HEK293 (cell line): Measurements from ENCODE around the gene SMARCD1.

Source experiments
- BCL11B ChIP-seq: fragments of 450-650 bp; formaldehyde crosslinking; IDR thresholded peaks from 2 replicates; pipeline ENCODE4 v1.5.1; 2016; ENCODE audit warnings: low read depth, missing biosample characterization, missing genetic modification characterization
- CTCF ChIP-seq: fragments of 450-650 bp; formaldehyde crosslinking; IDR thresholded peaks from 2 replicates; pipeline ENCODE4 v1.5.1; 2016; ENCODE audit warnings: missing biosample characterization, missing genetic modification characterization
- ELK4 ChIP-seq: IDR thresholded peaks from 2 replicates; pipeline ENCODE4 v1.6.1; 2011; ENCODE audit warnings: mild to moderate bottlenecking, low read depth, low read length, borderline replicate concordance
- FEZF1 ChIP-seq: fragments of 450-650 bp; formaldehyde crosslinking; IDR thresholded peaks from 2 replicates; pipeline ENCODE4 v1.5.1; 2016; ENCODE audit warnings: missing biosample characterization, missing genetic modification characterization
- HOXC10 ChIP-seq: sonication (generic); formaldehyde crosslinking; IDR thresholded peaks from 2 replicates; pipeline ENCODE4 v1.8.1; 2023; ENCODE audit warnings: mild to moderate bottlenecking, missing genetic modification reagents
- KLF16 ChIP-seq: fragments of 450-650 bp; formaldehyde crosslinking; IDR thresholded peaks from 2 replicates; pipeline ENCODE4 v1.5.1; 2017; ENCODE audit warnings: missing biosample characterization, missing genetic modification characterization
- MZF1 ChIP-seq: fragments of 450-650 bp; formaldehyde crosslinking; IDR thresholded peaks from 2 replicates; pipeline ENCODE4 v1.5.1; 2017; ENCODE audit warnings: missing biosample characterization, missing genetic modification characterization, borderline replicate concordance
- PBX3 ChIP-seq: sonication (generic); formaldehyde crosslinking; IDR thresholded peaks from 2 replicates; pipeline ENCODE4 v1.8.1; 2022; ENCODE audit warnings: mild to moderate bottlenecking, moderate library complexity, missing genetic modification reagents
- SALL2 ChIP-seq: fragments of 450-650 bp; formaldehyde crosslinking; IDR thresholded peaks from 2 replicates; pipeline ENCODE4 v1.5.0; 2017; ENCODE audit warnings: missing biosample characterization, mild to moderate bottlenecking, missing genetic modification characterization, borderline replicate concordance
- SCRT1 ChIP-seq: fragments of 450-650 bp; formaldehyde crosslinking; IDR thresholded peaks from 2 replicates; pipeline ENCODE4 v1.5.1; 2016; ENCODE audit warnings: missing biosample characterization, missing genetic modification characterization, borderline replicate concordance
- SP7 ChIP-seq: fragments of 450-650 bp; formaldehyde crosslinking; IDR thresholded peaks from 2 replicates; pipeline ENCODE4 v1.5.1; 2016; ENCODE audit warnings: missing biosample characterization, missing genetic modification characterization
- TCF7L2 ChIP-seq: IDR thresholded peaks from 2 replicates; pipeline ENCODE4 v1.6.1; 2011; ENCODE audit warnings: low read depth, mild to moderate bottlenecking, inconsistent platforms, low read length, moderate library complexity, borderline replicate concordance
- TRIM28 ChIP-seq: IDR thresholded peaks from 2 replicates; pipeline ENCODE4 v1.6.1; 2011; ENCODE audit warnings: low read length, control low read depth, borderline replicate concordance
- ZBTB1 ChIP-seq: fragments of 450-650 bp; formaldehyde crosslinking; IDR thresholded peaks from 2 replicates; pipeline ENCODE4 v1.5.1; 2016; ENCODE audit warnings: missing biosample characterization, missing genetic modification characterization
- ZBTB21 ChIP-seq: fragments of 450-650 bp; formaldehyde crosslinking; IDR thresholded peaks from 2 replicates; pipeline ENCODE4 v1.5.1; 2017; ENCODE audit warnings: missing biosample characterization, missing genetic modification characterization
- ZBTB26 ChIP-seq: fragments of 450-650 bp; formaldehyde crosslinking; optimal IDR thresholded peaks from 2 replicates; pipeline ENCODE3; 2016; ENCODE audit warnings: missing biosample characterization, mild to moderate bottlenecking, missing genetic modification characterization
- ZBTB44 ChIP-seq: fragments of 450-650 bp; IDR thresholded peaks from 2 replicates; pipeline ENCODE4 v1.5.1; 2018; ENCODE audit warnings: missing biosample characterization, mild to moderate bottlenecking, missing genetic modification characterization
- ZNF184 ChIP-seq: fragments of 450-650 bp; IDR thresholded peaks from 2 replicates; pipeline ENCODE4 v1.5.1; 2018; ENCODE audit warnings: missing biosample characterization, mild to moderate bottlenecking, missing genetic modification characterization
- ZNF19 ChIP-seq: fragments of 450-650 bp; formaldehyde crosslinking; IDR thresholded peaks from 2 replicates; pipeline ENCODE4; 2016; ENCODE audit warnings: missing biosample characterization, missing genetic modification characterization, low read depth
- ZNF366 ChIP-seq: fragments of 450-650 bp; formaldehyde crosslinking; conservative IDR thresholded peaks from 2 replicates; pipeline ENCODE4 v1.5.1; 2016; ENCODE audit warnings: missing biosample characterization, missing genetic modification characterization
- ZNF391 ChIP-seq: fragments of 450-650 bp; formaldehyde crosslinking; IDR thresholded peaks from 2 replicates; pipeline ENCODE4 v1.5.1; 2016; ENCODE audit warnings: low read depth, missing biosample characterization, missing genetic modification characterization, borderline replicate concordance
- ZNF423 ChIP-seq: fragments of 450-650 bp; formaldehyde crosslinking; IDR thresholded peaks from 2 replicates; pipeline ENCODE4 v1.5.1; 2016; ENCODE audit warnings: missing biosample characterization, missing genetic modification characterization
- ZNF473 ChIP-seq: fragments of 450-650 bp; formaldehyde crosslinking; IDR thresholded peaks from 2 replicates; pipeline ENCODE4 v1.5.1; 2017; ENCODE audit warnings: missing biosample characterization, missing genetic modification characterization
- ZNF488 ChIP-seq: fragments of 450-650 bp; formaldehyde crosslinking; IDR thresholded peaks from 2 replicates; pipeline ENCODE4 v1.5.1; 2016; ENCODE audit warnings: missing biosample characterization, missing genetic modification characterization
- ZNF529 ChIP-seq: fragments of 450-650 bp; formaldehyde crosslinking; IDR thresholded peaks from 2 replicates; pipeline ENCODE4 v1.5.1; 2017; ENCODE audit warnings: missing genetic modification characterization, missing biosample characterization; ENCODE audit not compliant: insufficient replicate concordance
- ZSCAN18 ChIP-seq: fragments of 450-650 bp; formaldehyde crosslinking; IDR thresholded peaks from 2 replicates; pipeline ENCODE4 v1.5.1; 2016; ENCODE audit warnings: missing biosample characterization, missing genetic modification characterization
- ZSCAN23 ChIP-seq: fragments of 450-650 bp; formaldehyde crosslinking; IDR thresholded peaks from 2 replicates; pipeline ENCODE4 v1.5.1; 2016; ENCODE audit warnings: missing biosample characterization, missing genetic modification characterization

Gene SMARCD1

GRCh38 chr12:50111693-50112455 lies 26.7 kb downstream of the SMARCD1 start, which contains the start of gene COX14 (continued):
- TF ChIP-seq ZNF366 (tag by site-specific recombination) (peak; percentile 52; the same call in 1 of the 2 replicates), ZNF19 (tag by site-specific recombination) (no peak), FEZF1 (tag by site-specific recombination) (no peak), ZSCAN18 (tag by site-specific recombination) (no peak), SP7 (tag by site-specific recombination) (peak; percentile 86), ZNF473 (tag by site-specific recombination) (no peak), SALL2 (tag by site-specific recombination) (no peak), KLF16 (tag by site-specific recombination) (peak; percentile 92), CTCF (tag by site-specific recombination) (peak; percentile 96; the same call in 1 of the 2 replicates), ZNF391 (tag by site-specific recombination) (peak; percentile 78; the same call in 1 of the 2 replicates), ZNF529 (no peak), ZNF184 (no peak), BCL11B (no peak; the same call in 1 of the 2 replicates), ELK4 (peak; percentile 59; the same call in 1 of the 2 replicates), ZSCAN23 (tag by site-specific recombination) (peak; percentile 80; the same call in 1 of the 2 replicates), PBX3 (CRISPR knock-in tag) (peak; percentile 70; the same call in 1 of the 2 replicates), ZNF423 (tag by site-specific recombination) (peak; percentile 26; the same call in 1 of the 2 replicates), ZBTB26 (tag by site-specific recombination) (peak; percentile 66), SCRT1 (tag by site-specific recombination) (no peak), ZBTB21 (peak; percentile 55; the same call in 1 of the 2 replicates), TCF7L2 (no peak), ZBTB44 (tag by site-specific recombination) (no peak), HOXC10 (CRISPR knock-in tag) (0 out of 2 replicates have a peak, but pooled peaks have one; percentile 48), MZF1 (tag by site-specific recombination) (no peak), ZBTB1 (tag by site-specific recombination) (no peak), ZNF488 (tag by site-specific recombination) (no peak), TRIM28 (peak; percentile 75; the same call in 1 of the 2 replicates)
